ENCODE results near the gene BCLAF3. TPM values are rescaled to one million over a fixed set of nuclear protein-coding genes. Genes with fewer than 3 reads are reported as not detected.
A peak's percentile ranks its signal among the peaks of the same experiment; 100 is the strongest.

Gene BCLAF3
- total RNA-seq, 2 donors from 2014 or later: 3.3 to 4.1 TPM

GRCh38 chrX:20011608-20012007 lies 20.7 kb upstream of the BCLAF3 start:
- no peak for TF ChIP-seq CTCF (IDR thresholded peaks at IDR 0.05)
- Histone ChIP-seq H3K36me3 (no peaks in the 10 kb centered on the region), H3K27me3 (peaks cover 0 to 3% of the 10 kb centered on the region in 2 donors), H3K9me3 (peaks cover 0 to 31% of the 10 kb centered on the region in 2 donors), H3K4me1 (no peaks in the 10 kb centered on the region), H3K4me3 (no peak overlapping the region), H3K27ac (no peak overlapping the region)
- DNase-seq (ENCODE audit: low spot score): no peak

GRCh38 chrX:20007962-20008622 lies 17.2 kb upstream of the BCLAF3 start:
- DNase-seq (ENCODE audit: low spot score): no peak
- H3K27ac ChIP-seq: no peak overlapping the region

DNA sequence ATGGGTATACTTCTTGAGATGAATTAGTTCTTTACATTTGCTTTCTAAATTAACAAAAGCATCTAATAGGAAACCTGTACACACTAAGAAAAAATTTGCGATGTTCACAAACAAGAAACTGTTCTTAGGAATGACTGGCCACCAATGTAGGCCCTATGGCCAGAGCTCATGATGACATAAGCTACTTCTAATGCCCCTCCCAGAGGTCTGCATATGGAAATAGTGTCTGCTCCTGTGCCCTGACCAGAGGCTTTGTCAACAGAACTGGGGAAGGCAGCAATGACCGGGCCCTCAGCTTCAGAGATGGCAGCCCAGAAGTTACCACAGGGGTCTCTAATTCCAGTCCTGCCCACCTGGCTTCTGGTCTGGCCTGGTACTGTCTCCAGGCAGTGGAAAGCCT lies 15.0 kb upstream of the BCLAF3 start:
- DNase-seq (ENCODE audit: low spot score): no peak
- TF ChIP-seq CTCF (IDR thresholded peaks at IDR 0.05): no peak
- no peaks in the 10 kb centered on the region for H3K4me1 ChIP-seq
- no peaks in the 10 kb centered on the region for H3K36me3 ChIP-seq
- H3K27ac ChIP-seq: no peak overlapping the region
- no peaks in the 10 kb centered on the region for H3K27me3 ChIP-seq
- no peaks in the 10 kb centered on the region for H3K9me3 ChIP-seq
- no peak overlapping the region for H3K4me3 ChIP-seq

More at GRCh38 chrX:20007962-20008622, 17.2 kb upstream of the BCLAF3 start:
- Histone ChIP-seq H3K4me3 (no peak overlapping the region), H3K4me1 (no peaks in the 10 kb centered on the region), H3K36me3 (no peaks in the 10 kb centered on the region), H3K27me3 (no peaks in the 10 kb centered on the region), H3K9me3 (no peaks in the 10 kb centered on the region)
- TF ChIP-seq CTCF (IDR thresholded peaks at IDR 0.05): no peak

GRCh38 chrX:20001588-20001987 lies 10.7 kb upstream of the BCLAF3 start:
- Histone ChIP-seq H3K36me3 (no peaks in the 10 kb centered on the region), H3K4me1 (no peaks in the 10 kb centered on the region), H3K9me3 (no peaks in the 10 kb centered on the region), H3K27me3 (no peaks in the 10 kb centered on the region), H3K27ac (no peak overlapping the region), H3K4me3 (no peak overlapping the region)
- no peak for DNase-seq (ENCODE audit: low spot score)
- no peak for TF ChIP-seq CTCF (IDR thresholded peaks at IDR 0.05)

- DNase-seq (ENCODE audit: low spot score): no peak
- peak in 1 of 2 donors; percentile 8 for TF ChIP-seq CTCF (IDR thresholded peaks at IDR 0.05)
- no peaks in the 10 kb centered on the region for H3K9me3 ChIP-seq
- peak overlapping the region; percentile 66 to 70 for H3K4me3 ChIP-seq
- peak overlapping the region; percentile 78 for H3K27ac ChIP-seq
- H3K4me1 ChIP-seq: no peaks in the 10 kb centered on the region
- no peaks in the 10 kb centered on the region for H3K27me3 ChIP-seq
- H3K36me3 ChIP-seq: no peaks in the 10 kb centered on the region
These were observed 473 bp upstream of the BCLAF3 start for GRCh38 chrX:19991350-19991718.

- peak in 1 of 2 donors; percentile 12 for TF ChIP-seq CTCF (IDR thresholded peaks at IDR 0.05)
These were observed 708 bp downstream of the BCLAF3 start for GRCh38 chrX:19990151-19990555.

More at GRCh38 chrX:19990151-19990555, 708 bp downstream of the BCLAF3 start:
- Histone ChIP-seq H3K9me3 (peaks cover 0 to 6% of the 10 kb centered on the region in 2 donors), H3K4me1 (no peaks in the 10 kb centered on the region), H3K27me3 (no peaks in the 10 kb centered on the region), H3K36me3 (no peaks in the 10 kb centered on the region), H3K4me3 (peak overlapping the region; percentile 66 to 70), H3K27ac (peak overlapping the region; percentile 78)
- DNase-seq (ENCODE audit: low spot score): no peak
